ENCODE data around the gene SCTR. TPM values are rescaled to one million over a fixed set of nuclear protein-coding genes. Genes with fewer than 3 reads are reported as not detected.

SCTR gene
- total and polyA plus RNA-seq, 2 of the 13 experiments (the other 11 are each of a cell fraction or from before 2014, with no cell fraction given), result not detected

DNA sequence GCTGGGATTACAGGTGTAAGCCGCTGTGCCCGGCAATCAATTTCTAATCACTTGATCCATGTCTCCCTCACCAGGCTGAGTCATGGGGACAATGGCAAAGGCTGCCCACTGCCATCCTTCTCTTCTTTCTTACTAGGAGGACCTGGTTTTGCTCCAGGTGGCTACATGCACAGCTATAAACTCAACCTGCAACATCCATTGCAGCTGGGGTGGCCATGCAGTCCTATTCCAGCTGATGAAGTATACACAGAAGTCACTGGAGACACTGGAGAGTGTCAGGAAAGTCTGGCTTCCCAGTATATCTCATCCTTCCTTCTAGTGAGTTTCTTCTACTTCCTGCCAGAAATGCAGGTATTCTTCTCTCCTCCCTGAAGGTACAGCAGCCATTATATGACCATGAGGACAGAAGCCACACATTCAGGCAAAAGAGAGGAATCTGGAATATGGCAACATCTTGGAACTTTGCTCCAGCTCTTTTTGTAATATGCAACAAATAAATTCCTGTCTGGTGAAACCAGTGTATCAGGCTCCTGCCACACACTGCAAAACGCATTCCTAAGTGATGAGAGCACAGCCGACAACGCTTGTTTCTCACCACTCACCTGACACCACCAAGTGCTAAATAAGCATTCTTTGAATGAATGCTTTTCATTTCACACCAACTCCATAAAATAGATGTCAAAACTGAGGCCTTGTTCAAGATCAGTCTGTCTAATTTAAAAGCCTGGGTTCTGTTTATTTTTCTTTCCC lies 32.3 kb downstream of the SCTR start (continued):
- TF ChIP-seq SNAI1 (CRISPR knock-in tag; IDR thresholded peaks at IDR 0.05; ENCODE audit: borderline replicate concordance) (no peak), FIP1L1 (IDR thresholded peaks at IDR 0.05; ENCODE audit: borderline replicate concordance, insufficient read depth, low read depth, low read length) (no peak), GATAD2A (CRISPR knock-in tag; IDR thresholded peaks at IDR 0.05) (peak; percentile 41; the same call in 1 of the 2 replicates), PHF8 (CRISPR knock-in tag; IDR thresholded peaks at IDR 0.05) (no peak), ZNF616 (CRISPR knock-in tag; IDR thresholded peaks at IDR 0.05; ENCODE audit: low read depth) (no peak), ZNF260 (CRISPR knock-in tag; IDR thresholded peaks at IDR 0.05; ENCODE audit: borderline replicate concordance, low read depth) (no peak), ZFYVE20 (CRISPR knock-in tag; IDR thresholded peaks at IDR 0.05; ENCODE audit: borderline replicate concordance, low read depth) (no peak), SSRP1 (CRISPR knock-in tag; IDR thresholded peaks at IDR 0.05) (no peak), REPIN1 (CRISPR knock-in tag; IDR thresholded peaks at IDR 0.05; ENCODE audit: borderline replicate concordance, low read depth) (no peak)
- TF ChIP-seq, protein P1, sequence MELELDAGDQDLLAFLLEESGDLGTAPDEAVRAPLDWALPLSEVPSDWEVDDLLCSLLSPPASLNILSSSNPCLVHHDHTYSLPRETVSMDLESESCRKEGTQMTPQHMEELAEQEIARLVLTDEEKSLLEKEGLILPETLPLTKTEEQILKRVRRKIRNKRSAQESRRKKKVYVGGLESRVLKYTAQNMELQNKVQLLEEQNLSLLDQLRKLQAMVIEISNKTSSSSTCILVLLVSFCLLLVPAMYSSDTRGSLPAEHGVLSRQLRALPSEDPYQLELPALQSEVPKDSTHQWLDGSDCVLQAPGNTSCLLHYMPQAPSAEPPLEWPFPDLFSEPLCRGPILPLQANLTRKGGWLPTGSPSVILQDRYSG (CRISPR knock-in tag; IDR thresholded peaks at IDR 0.05), result no peak
- TF ChIP-seq, protein P2, sequence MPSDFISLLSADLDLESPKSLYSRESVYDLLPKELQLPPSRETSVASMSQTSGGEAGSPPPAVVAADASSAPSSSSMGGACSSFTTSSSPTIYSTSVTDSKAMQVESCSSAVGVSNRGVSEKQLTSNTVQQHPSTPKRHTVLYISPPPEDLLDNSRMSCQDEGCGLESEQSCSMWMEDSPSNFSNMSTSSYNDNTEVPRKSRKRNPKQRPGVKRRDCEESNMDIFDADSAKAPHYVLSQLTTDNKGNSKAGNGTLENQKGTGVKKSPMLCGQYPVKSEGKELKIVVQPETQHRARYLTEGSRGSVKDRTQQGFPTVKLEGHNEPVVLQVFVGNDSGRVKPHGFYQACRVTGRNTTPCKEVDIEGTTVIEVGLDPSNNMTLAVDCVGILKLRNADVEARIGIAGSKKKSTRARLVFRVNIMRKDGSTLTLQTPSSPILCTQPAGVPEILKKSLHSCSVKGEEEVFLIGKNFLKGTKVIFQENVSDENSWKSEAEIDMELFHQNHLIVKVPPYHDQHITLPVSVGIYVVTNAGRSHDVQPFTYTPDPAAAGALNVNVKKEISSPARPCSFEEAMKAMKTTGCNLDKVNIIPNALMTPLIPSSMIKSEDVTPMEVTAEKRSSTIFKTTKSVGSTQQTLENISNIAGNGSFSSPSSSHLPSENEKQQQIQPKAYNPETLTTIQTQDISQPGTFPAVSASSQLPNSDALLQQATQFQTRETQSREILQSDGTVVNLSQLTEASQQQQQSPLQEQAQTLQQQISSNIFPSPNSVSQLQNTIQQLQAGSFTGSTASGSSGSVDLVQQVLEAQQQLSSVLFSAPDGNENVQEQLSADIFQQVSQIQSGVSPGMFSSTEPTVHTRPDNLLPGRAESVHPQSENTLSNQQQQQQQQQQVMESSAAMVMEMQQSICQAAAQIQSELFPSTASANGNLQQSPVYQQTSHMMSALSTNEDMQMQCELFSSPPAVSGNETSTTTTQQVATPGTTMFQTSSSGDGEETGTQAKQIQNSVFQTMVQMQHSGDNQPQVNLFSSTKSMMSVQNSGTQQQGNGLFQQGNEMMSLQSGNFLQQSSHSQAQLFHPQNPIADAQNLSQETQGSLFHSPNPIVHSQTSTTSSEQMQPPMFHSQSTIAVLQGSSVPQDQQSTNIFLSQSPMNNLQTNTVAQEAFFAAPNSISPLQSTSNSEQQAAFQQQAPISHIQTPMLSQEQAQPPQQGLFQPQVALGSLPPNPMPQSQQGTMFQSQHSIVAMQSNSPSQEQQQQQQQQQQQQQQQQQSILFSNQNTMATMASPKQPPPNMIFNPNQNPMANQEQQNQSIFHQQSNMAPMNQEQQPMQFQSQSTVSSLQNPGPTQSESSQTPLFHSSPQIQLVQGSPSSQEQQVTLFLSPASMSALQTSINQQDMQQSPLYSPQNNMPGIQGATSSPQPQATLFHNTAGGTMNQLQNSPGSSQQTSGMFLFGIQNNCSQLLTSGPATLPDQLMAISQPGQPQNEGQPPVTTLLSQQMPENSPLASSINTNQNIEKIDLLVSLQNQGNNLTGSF (CRISPR knock-in tag; IDR thresholded peaks at IDR 0.05), result no peak
- TF ChIP-seq, protein P3, sequence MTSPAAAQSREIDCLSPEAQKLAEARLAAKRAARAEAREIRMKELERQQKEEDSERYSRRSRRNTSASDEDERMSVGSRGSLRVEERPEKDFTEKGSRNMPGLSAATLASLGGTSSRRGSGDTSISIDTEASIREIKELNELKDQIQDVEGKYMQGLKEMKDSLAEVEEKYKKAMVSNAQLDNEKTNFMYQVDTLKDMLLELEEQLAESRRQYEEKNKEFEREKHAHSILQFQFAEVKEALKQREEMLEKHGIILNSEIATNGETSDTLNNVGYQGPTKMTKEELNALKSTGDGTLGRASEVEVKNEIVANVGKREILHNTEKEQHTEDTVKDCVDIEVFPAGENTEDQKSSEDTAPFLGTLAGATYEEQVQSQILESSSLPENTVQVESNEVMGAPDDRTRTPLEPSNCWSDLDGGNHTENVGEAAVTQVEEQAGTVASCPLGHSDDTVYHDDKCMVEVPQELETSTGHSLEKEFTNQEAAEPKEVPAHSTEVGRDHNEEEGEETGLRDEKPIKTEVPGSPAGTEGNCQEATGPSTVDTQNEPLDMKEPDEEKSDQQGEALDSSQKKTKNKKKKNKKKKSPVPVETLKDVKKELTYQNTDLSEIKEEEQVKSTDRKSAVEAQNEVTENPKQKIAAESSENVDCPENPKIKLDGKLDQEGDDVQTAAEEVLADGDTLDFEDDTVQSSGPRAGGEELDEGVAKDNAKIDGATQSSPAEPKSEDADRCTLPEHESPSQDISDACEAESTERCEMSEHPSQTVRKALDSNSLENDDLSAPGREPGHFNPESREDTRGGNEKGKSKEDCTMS (CRISPR knock-in tag; conservative IDR thresholded peaks at IDR 0.05), result no peak
- TF ChIP-seq, protein P4, sequence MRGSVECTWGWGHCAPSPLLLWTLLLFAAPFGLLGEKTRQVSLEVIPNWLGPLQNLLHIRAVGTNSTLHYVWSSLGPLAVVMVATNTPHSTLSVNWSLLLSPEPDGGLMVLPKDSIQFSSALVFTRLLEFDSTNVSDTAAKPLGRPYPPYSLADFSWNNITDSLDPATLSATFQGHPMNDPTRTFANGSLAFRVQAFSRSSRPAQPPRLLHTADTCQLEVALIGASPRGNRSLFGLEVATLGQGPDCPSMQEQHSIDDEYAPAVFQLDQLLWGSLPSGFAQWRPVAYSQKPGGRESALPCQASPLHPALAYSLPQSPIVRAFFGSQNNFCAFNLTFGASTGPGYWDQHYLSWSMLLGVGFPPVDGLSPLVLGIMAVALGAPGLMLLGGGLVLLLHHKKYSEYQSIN (CRISPR knock-in tag; IDR thresholded peaks at IDR 0.05; ENCODE audit: borderline replicate concordance), result no peak
- TF ChIP-seq, protein P5, sequence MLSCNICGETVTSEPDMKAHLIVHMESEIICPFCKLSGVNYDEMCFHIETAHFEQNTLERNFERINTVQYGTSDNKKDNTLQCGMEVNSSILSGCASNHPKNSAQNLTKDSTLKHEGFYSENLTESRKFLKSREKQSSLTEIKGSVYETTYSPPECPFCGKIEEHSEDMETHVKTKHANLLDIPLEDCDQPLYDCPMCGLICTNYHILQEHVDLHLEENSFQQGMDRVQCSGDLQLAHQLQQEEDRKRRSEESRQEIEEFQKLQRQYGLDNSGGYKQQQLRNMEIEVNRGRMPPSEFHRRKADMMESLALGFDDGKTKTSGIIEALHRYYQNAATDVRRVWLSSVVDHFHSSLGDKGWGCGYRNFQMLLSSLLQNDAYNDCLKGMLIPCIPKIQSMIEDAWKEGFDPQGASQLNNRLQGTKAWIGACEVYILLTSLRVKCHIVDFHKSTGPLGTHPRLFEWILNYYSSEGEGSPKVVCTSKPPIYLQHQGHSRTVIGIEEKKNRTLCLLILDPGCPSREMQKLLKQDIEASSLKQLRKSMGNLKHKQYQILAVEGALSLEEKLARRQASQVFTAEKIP (CRISPR knock-in tag; IDR thresholded peaks at IDR 0.05; ENCODE audit: borderline replicate concordance), result no peak
- TF ChIP-seq, protein P6, sequence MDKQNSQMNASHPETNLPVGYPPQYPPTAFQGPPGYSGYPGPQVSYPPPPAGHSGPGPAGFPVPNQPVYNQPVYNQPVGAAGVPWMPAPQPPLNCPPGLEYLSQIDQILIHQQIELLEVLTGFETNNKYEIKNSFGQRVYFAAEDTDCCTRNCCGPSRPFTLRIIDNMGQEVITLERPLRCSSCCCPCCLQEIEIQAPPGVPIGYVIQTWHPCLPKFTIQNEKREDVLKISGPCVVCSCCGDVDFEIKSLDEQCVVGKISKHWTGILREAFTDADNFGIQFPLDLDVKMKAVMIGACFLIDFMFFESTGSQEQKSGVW (CRISPR knock-in tag; IDR thresholded peaks at IDR 0.05; ENCODE audit: borderline replicate concordance), result no peak
